Ovary (tissue), 9 donors: Measurements from ENCODE around the gene GPR84. TPM values are rescaled to one million over a fixed set of nuclear protein-coding genes. Genes with fewer than 3 reads are reported as not detected.
"Not testable (repeated sequence)": the region's sequence is repeated elsewhere in the genome, so short reads cannot be mapped to it uniquely, and the experiment has no call there.

Experiments used
- DNase-seq, 5 donors: peaks; one replicate each; pipeline ENCODE4 v3.0.0-alpha.2; 2019 to 2020
- H3K27ac ChIP-seq, 2 donors: fragments of 200-600 bp; one replicate each; pipeline versions ENCODE4 v1.5.1 to v1.8.0; 2019 to 2022
- H3K27me3 ChIP-seq: fragments of 200-600 bp; one replicate; pipeline ENCODE4 v1.8.0; 2022
- H3K36me3 ChIP-seq: fragments of 200-600 bp; sonication (generic); one replicate; pipeline ENCODE4 v1.5.1; 2019
- H3K4me1 ChIP-seq: one replicate; pipeline ENCODE4 v1.8.1; 2013; ENCODE audit warnings: mild to moderate bottlenecking, moderate library complexity; ENCODE audit not compliant: insufficient read depth
- H3K4me3 ChIP-seq: fragments of 200-600 bp; sonication (generic); one replicate; pipeline ENCODE4 v1.5.1; 2017
- H3K9me3 ChIP-seq, 2 donors: fragments of 200-600 bp in 1 of 2; sonication (generic) in 1 of 2; one replicate each; pipeline versions ENCODE4 v1.5.1 to v1.8.1; 2013 to 2019; ENCODE audit warnings: mild to moderate bottlenecking in 1 of 2, moderate library complexity in 1 of 2
- CTCF ChIP-seq, 3 donors: fragments of 450-650 bp in 2 of 3; fragments of 200-600 bp in 1 of 3; IDR thresholded peaks; one replicate each; pipeline versions ENCODE4 v1.5.1 to v1.8.0; 2016 to 2022; ENCODE audit warnings: antibody characterized with exemption in 3 of 3, mild to moderate bottlenecking in 1 of 3
- EP300 ChIP-seq: sonication (generic); formaldehyde crosslinking; IDR thresholded peaks from one replicate; pipeline ENCODE4 v1.6.1; 2017; ENCODE audit warnings: antibody characterized with exemption
- POLR2A ChIP-seq: fragments of 450-650 bp; IDR thresholded peaks from one replicate; pipeline ENCODE4 v1.6.1; 2017; ENCODE audit warnings: antibody characterized with exemption, mild to moderate bottlenecking, moderate library complexity
- WGBS, 3 donors: extraction: QIAGEN DNeasy Blood & Tissue Kit in 1 of 3; methylation state at CpG; one replicate each; pipeline versions ENCODE4 v1.1.5 to v1.1.7; 2013 to 2017; 5-methylcytosine and 5-hydroxymethylcytosine counted together
- intact Hi-C, 4 donors: fragments of 100-400 bp; cut with DNase I; formaldehyde crosslinking; loops; one replicate each; pipeline versions ENCODE4 v1.11.0 to v1.15.1; 2022 to 2023
- polyA plus RNA-seq, 2 donors: library from polyadenylated mRNA; stranded (reverse); fragments of 200-250 nt in 1 of 2; fragments of 350-450 nt in 1 of 2; fragmentation: Illumina TruSeq in 1 of 2; extraction: RNeasy Lipid Tissue Mini Kit (QIAGEN cat#74804) in 1 of 2; gene quantifications; one replicate each; pipeline ENCODE4 v1.2.3, GENCODE V29; 2013 to 2014
- total RNA-seq, 7 donors: library from RNA; depleted of rRNA in 2 of 7; stranded (reverse); fragments of >200 nt in 2 of 7; fragmentation: NEBNext Ultra II Directional in 3 of 7; extraction: Animal tissue kit (Norgen Biotek cat#: 25700) in 3 of 7; gene quantifications; one replicate each; pipeline versions ENCODE4 v1.1.0 to v1.2.4, GENCODE V29; 2016 to 2023
- donor health status: DM: no; HTN: no; CAD: no; lungs with moderate emphysema.
- donor health status: DM: no; HTN: no; CAD: no.
- donor health status: Bipolar disorder and iron deficiency.
- donor health status: DM: yes; HTN: yes; CAD: no.
- donor health status: DM: no; HTN: no; CAD: no.
- donor health status: DM: yes; HTN: yes; CAD: no.

GPR84 gene
- total and polyA plus RNA-seq, 9 donors: 0.12 to 3.1 (median 0.42) TPM

GRCh38 chr12:54355104-54355815, 9.0 kb downstream of the GPR84 start:
- Histone ChIP-seq H3K9me3 (no peaks in the 10 kb centered on the region), H3K27ac (peak overlapping the region; percentile 24 to 88), H3K4me1 (peaks cover 20% of the 10 kb centered on the region), H3K4me3 (no peak overlapping the region), H3K36me3 (no peaks in the 10 kb centered on the region), H3K27me3 (no peaks in the 10 kb centered on the region)
- 68 to 77% (median 69%) methylated on average over 6 of the region's 6 CpGs for WGBS, 3 donors
- TF ChIP-seq CTCF (IDR thresholded peaks at IDR 0.05) (no peak), POLR2A (no peak), EP300 (no peak)
- intact Hi-C loops: loop anchor here in 3 of 4 donors (5.0 to 10.0 kb wide), 3 partner anchors 70 to 360 kb away; partner anchors contain the start of genes CBX5 (in 2 of the 3) and HNRNPA1 (in 2 of the 3)
- no peak for DNase-seq

- peaks cover 20% of the 10 kb centered on the region for H3K4me1 ChIP-seq
- WGBS, 3 donors: 63 to 83% (median 82%) methylated on average over 7 of the region's 7 CpGs
- H3K27ac ChIP-seq: peak overlapping the region in 1 of 2 donors; percentile 84
- H3K36me3 ChIP-seq, H3K9me3 ChIP-seq, H3K4me3 ChIP-seq, DNase-seq, H3K27me3 ChIP-seq: not testable (repeated sequence)
- intact Hi-C loops: loop anchor here in 2 of 4 donors (10.0 kb wide), 2 partner anchors 69 to 359 kb away; partner anchors contain the start of genes CBX5 (in 1 of the 2) and HNRNPA1 (in 1 of the 2)
Measured at GRCh38 chr12:54354271-54354670, 10.0 kb downstream of the GPR84 start.

- no peaks in the 10 kb centered on the region for H3K36me3 ChIP-seq
- intact Hi-C loops: loop anchor here in 2 of 4 donors (10.0 kb wide), 2 partner anchors 68 to 358 kb away; partner anchors contain the start of genes CBX5 (in 1 of the 2) and HNRNPA1 (in 1 of the 2)
- H3K9me3 ChIP-seq: no peaks in the 10 kb centered on the region
- H3K27ac ChIP-seq: peak overlapping the region; percentile 77 to 84
- 4 to 13% (median 12%) methylated on average over 1 of the region's 1 CpG for WGBS, 3 donors
- TF ChIP-seq CTCF (IDR thresholded peaks at IDR 0.05) (no peak), POLR2A (no peak), EP300 (no peak)
- DNase-seq: peak; percentile 53 to 66 (median 62)
- H3K4me3 ChIP-seq: no peak overlapping the region
- peaks cover 20% of the 10 kb centered on the region for H3K4me1 ChIP-seq
- no peaks in the 10 kb centered on the region for H3K27me3 ChIP-seq
Measured at GRCh38 chr12:54352891-54353874, 11.1 kb downstream of the GPR84 start.

- Histone ChIP-seq H3K27me3 (no peaks in the 10 kb centered on the region), H3K36me3 (no peaks in the 10 kb centered on the region), H3K9me3 (no peaks in the 10 kb centered on the region), H3K4me1 (peaks cover 20% of the 10 kb centered on the region), H3K27ac (peak overlapping the region; percentile 77 to 84), H3K4me3 (peak overlapping the region; percentile 13)
- DNase-seq: peak; percentile 80 to 91 (median 88)
- intact Hi-C loops: loop anchor here in 2 of 4 donors (10.0 kb wide), 2 partner anchors 67 to 357 kb away; partner anchors contain the start of genes CBX5 (in 1 of the 2) and HNRNPA1 (in 1 of the 2)
- TF ChIP-seq EP300 (no peak), POLR2A (no peak), CTCF (IDR thresholded peaks at IDR 0.05) (no peak)
- 4 to 10% (median 8%) methylated on average over 21 of the region's 21 CpGs for WGBS, 3 donors
Measured at GRCh38 chr12:54352022-54352531, 12.2 kb downstream of the GPR84 start.
